K562 (cell line): ENCODE results near the gene PRSS1. TPM values are rescaled to one million over a fixed set of nuclear protein-coding genes. Genes with fewer than 3 reads are reported as not detected.

ENCODE experiments used
- BCLAF1 ChIP-seq, 2 experiments: fragments of 450-650 bp in 1 of 2; IDR thresholded peaks; 2 replicates each; pipeline ENCODE4 v1.6.1; 2011 to 2017; ENCODE audit warnings: low read depth in 2 of 2, antibody characterized with exemption in 1 of 2, borderline replicate concordance in 1 of 2, low read length in 1 of 2, mild to moderate bottlenecking in 1 of 2, mixed read lengths in 1 of 2; ENCODE audit not compliant: control insufficient read depth in 1 of 2
- CBX1 ChIP-seq: sonication (generic); IDR thresholded peaks from 2 replicates; pipeline ENCODE4 v1.6.1; 2016; ENCODE audit warnings: antibody characterized with exemption, low read depth, mild to moderate bottlenecking
- E4F1 ChIP-seq: fragments of 250-450 bp; sonication (Bioruptor Pico); IDR thresholded peaks from 2 replicates; pipeline ENCODE4 v1.5.0; 2021; ENCODE audit warnings: mild to moderate bottlenecking, borderline replicate concordance
- ESRRB ChIP-seq: fragments of 250-450 bp; sonication (Bioruptor Pico); IDR thresholded peaks from 2 replicates; pipeline ENCODE4 v1.5.0; 2020; ENCODE audit warnings: mild to moderate bottlenecking, moderate library complexity, borderline replicate concordance
- ETV1 ChIP-seq: fragments of 450-650 bp; conservative IDR thresholded peaks from 2 replicates; pipeline ENCODE4 v1.6.1; 2016; ENCODE audit warnings: missing genetic modification characterization, control low read depth, low read depth, missing compliant biosample characterization
- FOXJ2 ChIP-seq: fragments of 200-800 bp; sonication (Bioruptor generic); IDR thresholded peaks from 2 replicates; pipeline ENCODE4 v1.6.1; 2016; ENCODE audit warnings: missing genetic modification characterization, missing compliant biosample characterization
- MTF1 ChIP-seq: fragments of 250-450 bp; sonication (Bioruptor Pico); IDR thresholded peaks from 2 replicates; pipeline ENCODE4 v1.9.0; 2021; ENCODE audit warnings: moderate library complexity, mild to moderate bottlenecking, inconsistent platforms, borderline replicate concordance
- SREBF2 ChIP-seq: sonication (generic); formaldehyde crosslinking; IDR thresholded peaks from 2 replicates; pipeline ENCODE4 v1.4.0; 2020; ENCODE audit warnings: mild to moderate bottlenecking, missing genetic modification reagents
- TAF7 ChIP-seq: fragments of 450-650 bp; IDR thresholded peaks from 2 replicates; pipeline ENCODE4 v1.6.1; 2016; ENCODE audit warnings: missing genetic modification characterization, missing compliant biosample characterization
- TEAD2 ChIP-seq: fragments of 450-650 bp; IDR thresholded peaks from 2 replicates; pipeline ENCODE4 v1.6.1; 2016; ENCODE audit warnings: missing genetic modification characterization, control low read depth, missing compliant biosample characterization
- ZBTB33 ChIP-seq: sonication (generic); formaldehyde crosslinking; IDR thresholded peaks from 2 replicates; pipeline ENCODE4 v1.8.1; 2023; ENCODE audit warnings: mild to moderate bottlenecking, missing genetic modification reagents
- ZBTB7A ChIP-seq: IDR thresholded peaks from 2 replicates; pipeline ENCODE4 v1.6.1; 2011; ENCODE audit warnings: low read depth, mild to moderate bottlenecking, low read length, moderate library complexity, borderline replicate concordance; ENCODE audit not compliant: control insufficient read depth
- ZNF212 ChIP-seq: fragments of 450-650 bp; formaldehyde crosslinking; IDR thresholded peaks from 2 replicates; pipeline ENCODE4 v1.4.0; 2020; ENCODE audit warnings: mild to moderate bottlenecking
- ZNF277 ChIP-seq: fragments of 250-450 bp; sonication (Bioruptor Pico); IDR thresholded peaks from 2 replicates; pipeline ENCODE4 v1.8.0; 2022; ENCODE audit warnings: inconsistent platforms, mild to moderate bottlenecking, moderate library complexity, borderline replicate concordance
- polyA plus RNA-seq, 8 experiments: library from polyadenylated mRNA; depleted of rRNA in 4 of 8; stranded (reverse) in 5 of 8; unstranded in 3 of 8; fragments of >200 nt; fragmentation: Nextera tagmentation in 2 of 8; fragmentation: Illumina TruSeq in 1 of 8; extraction: Ambion mirVana in 2 of 8; extraction: Trizol in 1 of 8; gene quantifications; 2 replicates each; pipeline versions ENCODE4 v1.2.1 to v1.2.3, GENCODE V29; 2011 to 2014; ENCODE audit warnings: inconsistent platforms in 1 of 8, missing spikeins in 1 of 8
- total RNA-seq, 7 experiments: library from RNA; depleted of rRNA in 6 of 7; stranded (reverse); fragments of >200 nt in 6 of 7; fragmentation: Illumina TruSeq in 2 of 7; extraction: Trizol in 2 of 7; gene quantifications; 2 replicates each; pipeline versions ENCODE4 v1.2.1 to v1.2.3, GENCODE V29; 2011 to 2021; ENCODE audit warnings: low replicate concordance in 1 of 7
- TF ChIP-seq, protein P1 (sequence below): sonication (generic); formaldehyde crosslinking; IDR thresholded peaks from 2 replicates; pipeline ENCODE4 v1.5.0; 2020; ENCODE audit warnings: missing genetic modification reagents
- TF ChIP-seq, protein P2 (sequence below): fragments of 450-650 bp; IDR thresholded peaks from 2 replicates; pipeline ENCODE4 v1.6.1; 2017; ENCODE audit warnings: mild to moderate bottlenecking, moderate library complexity

The PRSS1 gene
- total and polyA plus RNA-seq, 9 of the 15 experiments (the other 6 are each of a cell fraction or from before 2014, with no cell fraction given) = 0.07 to 6.6 (median 0.20) TPM; not detected in 6

- TF ChIP-seq ZBTB7A = no peak
- TF ChIP-seq, protein P1, sequence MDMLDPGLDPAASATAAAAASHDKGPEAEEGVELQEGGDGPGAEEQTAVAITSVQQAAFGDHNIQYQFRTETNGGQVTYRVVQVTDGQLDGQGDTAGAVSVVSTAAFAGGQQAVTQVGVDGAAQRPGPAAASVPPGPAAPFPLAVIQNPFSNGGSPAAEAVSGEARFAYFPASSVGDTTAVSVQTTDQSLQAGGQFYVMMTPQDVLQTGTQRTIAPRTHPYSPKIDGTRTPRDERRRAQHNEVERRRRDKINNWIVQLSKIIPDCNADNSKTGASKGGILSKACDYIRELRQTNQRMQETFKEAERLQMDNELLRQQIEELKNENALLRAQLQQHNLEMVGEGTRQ (CRISPR knock-in tag) = no peak
- TF ChIP-seq TEAD2 = no peak
- no peak for TF ChIP-seq E4F1 (CRISPR knock-in tag)
- TF ChIP-seq ZNF212 (CRISPR knock-in tag) = no peak
- no peak for TF ChIP-seq ETV1 (tag)
- no peak for TF ChIP-seq CBX1
- TF ChIP-seq ZBTB33 (CRISPR knock-in tag) = peak; percentile 24; the same call in 1 of the 2 replicates
- TF ChIP-seq ZNF277 (CRISPR knock-in tag) = no peak
- TF ChIP-seq TAF7 (tag) = no peak
- TF ChIP-seq SREBF2 = no peak
- TF ChIP-seq MTF1 (CRISPR knock-in tag) = no peak
- no peak for TF ChIP-seq FOXJ2 (tag)
- TF ChIP-seq, protein P2, sequence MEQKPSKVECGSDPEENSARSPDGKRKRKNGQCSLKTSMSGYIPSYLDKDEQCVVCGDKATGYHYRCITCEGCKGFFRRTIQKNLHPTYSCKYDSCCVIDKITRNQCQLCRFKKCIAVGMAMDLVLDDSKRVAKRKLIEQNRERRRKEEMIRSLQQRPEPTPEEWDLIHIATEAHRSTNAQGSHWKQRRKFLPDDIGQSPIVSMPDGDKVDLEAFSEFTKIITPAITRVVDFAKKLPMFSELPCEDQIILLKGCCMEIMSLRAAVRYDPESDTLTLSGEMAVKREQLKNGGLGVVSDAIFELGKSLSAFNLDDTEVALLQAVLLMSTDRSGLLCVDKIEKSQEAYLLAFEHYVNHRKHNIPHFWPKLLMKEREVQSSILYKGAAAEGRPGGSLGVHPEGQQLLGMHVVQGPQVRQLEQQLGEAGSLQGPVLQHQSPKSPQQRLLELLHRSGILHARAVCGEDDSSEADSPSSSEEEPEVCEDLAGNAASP = no peak
- TF ChIP-seq ESRRB (CRISPR knock-in tag) = no peak
- TF ChIP-seq BCLAF1 (IDR thresholded peaks at IDR 0.05; ENCODE audit: borderline replicate concordance in 1 of 2, control insufficient read depth in 1 of 2, low read depth in 2 of 2, low read length in 1 of 2) = no peak
Measured at GRCh38 chr7:142716596-142716995, 32.7 kb upstream of the PRSS1 start (continued).
